ENCODE measurements around the gene FRYL. TPM values are rescaled to one million over a fixed set of nuclear protein-coding genes. Genes with fewer than 3 reads are reported as not detected.

FRYL gene
- total RNA-seq, 1 experiment from 2014 or later, result 47.7 TPM

DNA sequence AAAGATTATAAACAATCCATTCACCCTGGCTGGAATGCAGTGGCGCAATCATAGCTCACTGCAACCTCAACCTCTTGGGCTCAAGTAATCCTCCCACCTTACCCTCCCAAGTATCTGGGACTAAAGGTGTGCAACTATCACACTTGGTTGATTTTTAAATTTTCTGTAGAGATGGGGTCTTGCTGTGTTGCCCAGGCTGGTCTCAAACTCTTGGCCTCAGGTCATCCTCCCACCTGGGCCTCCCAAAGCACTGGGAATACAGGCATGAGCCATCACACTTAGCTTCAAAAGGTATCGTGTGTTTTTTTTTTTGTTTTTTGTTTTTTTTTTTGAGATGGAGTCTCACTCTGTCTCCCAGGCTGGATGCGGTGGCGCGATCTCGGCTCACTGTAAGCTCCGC lies 71.5 kb downstream of the FRYL start (continued):
- TF ChIP-seq, protein P1, sequence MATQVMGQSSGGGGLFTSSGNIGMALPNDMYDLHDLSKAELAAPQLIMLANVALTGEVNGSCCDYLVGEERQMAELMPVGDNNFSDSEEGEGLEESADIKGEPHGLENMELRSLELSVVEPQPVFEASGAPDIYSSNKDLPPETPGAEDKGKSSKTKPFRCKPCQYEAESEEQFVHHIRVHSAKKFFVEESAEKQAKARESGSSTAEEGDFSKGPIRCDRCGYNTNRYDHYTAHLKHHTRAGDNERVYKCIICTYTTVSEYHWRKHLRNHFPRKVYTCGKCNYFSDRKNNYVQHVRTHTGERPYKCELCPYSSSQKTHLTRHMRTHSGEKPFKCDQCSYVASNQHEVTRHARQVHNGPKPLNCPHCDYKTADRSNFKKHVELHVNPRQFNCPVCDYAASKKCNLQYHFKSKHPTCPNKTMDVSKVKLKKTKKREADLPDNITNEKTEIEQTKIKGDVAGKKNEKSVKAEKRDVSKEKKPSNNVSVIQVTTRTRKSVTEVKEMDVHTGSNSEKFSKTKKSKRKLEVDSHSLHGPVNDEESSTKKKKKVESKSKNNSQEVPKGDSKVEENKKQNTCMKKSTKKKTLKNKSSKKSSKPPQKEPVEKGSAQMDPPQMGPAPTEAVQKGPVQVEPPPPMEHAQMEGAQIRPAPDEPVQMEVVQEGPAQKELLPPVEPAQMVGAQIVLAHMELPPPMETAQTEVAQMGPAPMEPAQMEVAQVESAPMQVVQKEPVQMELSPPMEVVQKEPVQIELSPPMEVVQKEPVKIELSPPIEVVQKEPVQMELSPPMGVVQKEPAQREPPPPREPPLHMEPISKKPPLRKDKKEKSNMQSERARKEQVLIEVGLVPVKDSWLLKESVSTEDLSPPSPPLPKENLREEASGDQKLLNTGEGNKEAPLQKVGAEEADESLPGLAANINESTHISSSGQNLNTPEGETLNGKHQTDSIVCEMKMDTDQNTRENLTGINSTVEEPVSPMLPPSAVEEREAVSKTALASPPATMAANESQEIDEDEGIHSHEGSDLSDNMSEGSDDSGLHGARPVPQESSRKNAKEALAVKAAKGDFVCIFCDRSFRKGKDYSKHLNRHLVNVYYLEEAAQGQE (IDR thresholded peaks at IDR 0.05; ENCODE audit: low read depth), result no peak
- TF ChIP-seq, protein P2, sequence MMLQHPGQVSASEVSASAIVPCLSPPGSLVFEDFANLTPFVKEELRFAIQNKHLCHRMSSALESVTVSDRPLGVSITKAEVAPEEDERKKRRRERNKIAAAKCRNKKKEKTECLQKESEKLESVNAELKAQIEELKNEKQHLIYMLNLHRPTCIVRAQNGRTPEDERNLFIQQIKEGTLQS (IDR thresholded peaks at IDR 0.05), result no peak

DNA sequence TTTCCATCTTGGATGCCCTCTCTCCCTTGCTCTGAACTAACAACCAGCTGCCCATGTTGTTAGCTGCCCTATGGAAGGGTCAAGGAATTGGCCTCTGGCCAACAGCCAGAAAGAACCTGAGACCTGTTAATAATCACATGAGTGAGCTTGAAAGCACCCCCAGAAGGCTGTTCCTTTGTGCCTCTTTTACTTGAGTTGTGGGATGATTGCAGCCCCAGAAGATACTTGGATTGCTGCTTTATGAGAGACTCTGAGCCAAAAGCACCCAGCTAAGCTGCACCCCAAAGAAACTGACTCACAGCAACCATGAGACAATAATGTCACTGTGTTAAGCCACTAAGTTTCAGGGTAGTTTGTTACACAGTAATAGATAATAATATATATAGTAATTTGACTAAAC lies 73.3 kb downstream of the FRYL start:
- Histone ChIP-seq H3K9ac (ENCODE audit: low read length) (no peak overlapping the region), H3K36me3 (ENCODE audit: control insufficient read depth in 1 of 2, insufficient read depth in 2 of 2, low read length in 2 of 2) (no peaks in the 10 kb centered on the region), H4K20me1 (ENCODE audit: insufficient read depth) (no peaks in the 10 kb centered on the region), H3K27ac (ENCODE audit: low read depth, low read length) (no peak overlapping the region), H3K27me3 (ENCODE audit: insufficient read depth, low read length) (no peaks in the 10 kb centered on the region), H3K9me3 (ENCODE audit: control insufficient read depth in 1 of 2, insufficient read depth in 1 of 2, low read depth in 1 of 2, low read length in 2 of 2) (no peaks in the 10 kb centered on the region), H2AFZ (ENCODE audit: low read depth, low read length, poor library complexity, severe bottlenecking) (no peak overlapping the region), H3K4me1 (ENCODE audit: control insufficient read depth in 1 of 2, insufficient read depth in 2 of 2, low read length in 2 of 2) (no peaks in the 10 kb centered on the region), H3K79me2 (ENCODE audit: insufficient read depth, low read length) (peaks cover 10% of the 10 kb centered on the region), H3K4me2 (ENCODE audit: low read length) (no peak overlapping the region), H3K4me3 (replicated peaks in 1 of 2; ENCODE audit: low read depth in 1 of 2, low read length in 2 of 2) (no peak overlapping the region), H3K9me2 (ENCODE audit: insufficient read depth) (no peaks in the 10 kb centered on the region)
- DNase-seq (ENCODE audit: low read depth, low spot score) (no peak), ATAC-seq (no peak)
- TF ChIP-seq SIN3A (IDR thresholded peaks at IDR 0.05; ENCODE audit: low read depth) (no peak), CEBPB (IDR thresholded peaks at IDR 0.05; ENCODE audit: low read depth) (no peak), ZFX (IDR thresholded peaks at IDR 0.05) (no peak), ZNF274 (IDR thresholded peaks at IDR 0.05; ENCODE audit: low read depth, low read length) (no peak), SP1 (IDR thresholded peaks at IDR 0.05; ENCODE audit: low read depth) (no peak), TCF7L2 (IDR thresholded peaks at IDR 0.05; ENCODE audit: borderline replicate concordance, extremely low read depth, insufficient read depth, insufficient read length) (no peak)
- TF ChIP-seq, protein P3, sequence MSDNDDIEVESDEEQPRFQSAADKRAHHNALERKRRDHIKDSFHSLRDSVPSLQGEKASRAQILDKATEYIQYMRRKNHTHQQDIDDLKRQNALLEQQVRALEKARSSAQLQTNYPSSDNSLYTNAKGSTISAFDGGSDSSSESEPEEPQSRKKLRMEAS (IDR thresholded peaks at IDR 0.05), result no peak
- TF ChIP-seq, protein P1 (IDR thresholded peaks at IDR 0.05; ENCODE audit: low read depth), result no peak
- TF ChIP-seq, protein P2 (IDR thresholded peaks at IDR 0.05), result no peak
- TF ChIP-seq, protein P4, sequence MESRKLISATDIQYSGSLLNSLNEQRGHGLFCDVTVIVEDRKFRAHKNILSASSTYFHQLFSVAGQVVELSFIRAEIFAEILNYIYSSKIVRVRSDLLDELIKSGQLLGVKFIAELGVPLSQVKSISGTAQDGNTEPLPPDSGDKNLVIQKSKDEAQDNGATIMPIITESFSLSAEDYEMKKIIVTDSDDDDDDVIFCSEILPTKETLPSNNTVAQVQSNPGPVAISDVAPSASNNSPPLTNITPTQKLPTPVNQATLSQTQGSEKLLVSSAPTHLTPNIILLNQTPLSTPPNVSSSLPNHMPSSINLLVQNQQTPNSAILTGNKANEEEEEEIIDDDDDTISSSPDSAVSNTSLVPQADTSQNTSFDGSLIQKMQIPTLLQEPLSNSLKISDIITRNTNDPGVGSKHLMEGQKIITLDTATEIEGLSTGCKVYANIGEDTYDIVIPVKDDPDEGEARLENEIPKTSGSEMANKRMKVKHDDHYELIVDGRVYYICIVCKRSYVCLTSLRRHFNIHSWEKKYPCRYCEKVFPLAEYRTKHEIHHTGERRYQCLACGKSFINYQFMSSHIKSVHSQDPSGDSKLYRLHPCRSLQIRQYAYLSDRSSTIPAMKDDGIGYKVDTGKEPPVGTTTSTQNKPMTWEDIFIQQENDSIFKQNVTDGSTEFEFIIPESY (IDR thresholded peaks at IDR 0.05; ENCODE audit: extremely low read depth, insufficient replicate concordance, low read length), result no peak
- ChIA-PET RAD21 (ENCODE audit: low non-redundant PET in 1 of 2, low total read pairs in 2 of 2, uncharacterized antibody in 2 of 2, unreplicated experiment in 2 of 2) (no interaction called here), CTCF (no interaction called here), POLR2A (no interaction called here)
- intact Hi-C loops (cut with micrococcal nuclease), result no loop called here
- BruUV-seq (replicated peaks), result TSS peak; percentile 5

Data from HCT116 (cell line).